HG02885 (cell line): ENCODE data around the gene RMND5A.
"Not testable (repeated sequence)": the region's sequence is repeated elsewhere in the genome, so short reads cannot be mapped to it uniquely, and the experiment has no call there.

Source experiments
- ATAC-seq: cut with Tn5 transposase; IDR thresholded peaks from one replicate; pipeline ENCODE4 v1.9.1; 2021; ENCODE audit warnings: mild to moderate bottlenecking; ENCODE audit not compliant: unreplicated experiment, poor library complexity

RMND5A gene

DNA sequence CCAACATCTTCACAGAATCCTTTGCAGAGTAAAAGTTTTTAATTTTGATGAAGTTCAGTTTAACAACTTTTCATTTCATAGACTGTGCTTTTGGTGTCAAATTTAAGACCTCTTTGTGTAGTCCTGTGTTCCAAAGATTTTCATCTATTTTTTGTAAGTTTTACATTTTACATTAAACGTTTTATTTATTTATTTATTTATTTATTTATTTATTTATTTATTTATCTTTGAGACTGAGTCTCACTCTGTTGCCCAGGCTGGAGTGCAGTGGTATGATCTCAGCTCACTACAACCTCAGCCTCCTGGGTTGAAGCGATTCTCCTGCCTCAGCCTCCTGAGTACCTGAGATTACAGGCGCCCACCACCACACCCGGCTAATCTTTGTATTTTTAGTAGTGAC, 12.0 kb upstream of the RMND5A start:
- ATAC-seq = not testable (repeated sequence)

DNA sequence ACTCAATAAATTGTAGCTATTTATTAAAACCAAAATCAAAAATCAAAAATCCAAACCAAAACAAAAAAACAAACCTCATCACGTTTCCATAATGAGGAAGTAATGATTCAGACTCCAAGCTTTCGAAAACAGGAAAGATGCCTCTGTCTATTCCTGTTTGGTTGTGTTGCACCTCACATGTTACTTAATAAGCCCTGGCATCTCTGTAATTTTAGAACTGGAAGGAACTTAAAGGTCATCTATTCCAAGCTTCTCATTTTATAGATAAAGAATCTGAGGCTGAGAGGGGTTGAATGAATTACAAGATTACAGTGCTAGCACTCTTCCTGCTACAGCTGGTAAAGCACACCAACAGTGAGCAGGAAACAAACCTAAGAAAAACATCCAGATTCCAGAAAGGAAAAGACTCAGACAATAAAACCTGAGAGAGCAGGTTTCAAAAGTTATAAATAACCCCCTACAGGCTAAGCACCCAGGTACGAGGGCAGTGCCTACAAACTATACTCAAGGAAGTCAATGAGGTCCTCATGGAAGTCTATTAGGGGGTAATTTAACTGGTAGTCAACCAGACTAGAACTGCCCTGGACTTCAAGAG, 5.4 kb upstream of the RMND5A start:
- not testable (repeated sequence) for ATAC-seq

DNA sequence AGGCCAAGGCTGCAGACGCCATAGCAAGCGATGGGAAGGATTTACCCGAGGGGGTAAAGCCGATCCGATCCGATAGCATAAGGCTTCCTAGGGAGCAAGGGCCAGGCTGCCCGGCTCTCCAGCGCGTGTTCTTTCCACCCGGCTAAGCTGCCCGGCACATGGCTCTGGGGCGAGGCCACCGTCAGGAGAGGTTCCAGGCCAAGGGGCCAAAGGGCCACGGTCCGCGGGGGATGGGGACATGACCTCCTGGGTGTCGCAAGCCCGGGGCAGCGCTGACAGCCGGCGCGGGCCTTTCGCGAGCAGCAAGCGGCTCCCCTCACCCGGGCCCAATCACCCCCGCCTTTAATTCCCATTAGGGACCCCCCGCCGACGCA, 841 bp upstream of the RMND5A start:
- ATAC-seq = not testable (repeated sequence)

DNA sequence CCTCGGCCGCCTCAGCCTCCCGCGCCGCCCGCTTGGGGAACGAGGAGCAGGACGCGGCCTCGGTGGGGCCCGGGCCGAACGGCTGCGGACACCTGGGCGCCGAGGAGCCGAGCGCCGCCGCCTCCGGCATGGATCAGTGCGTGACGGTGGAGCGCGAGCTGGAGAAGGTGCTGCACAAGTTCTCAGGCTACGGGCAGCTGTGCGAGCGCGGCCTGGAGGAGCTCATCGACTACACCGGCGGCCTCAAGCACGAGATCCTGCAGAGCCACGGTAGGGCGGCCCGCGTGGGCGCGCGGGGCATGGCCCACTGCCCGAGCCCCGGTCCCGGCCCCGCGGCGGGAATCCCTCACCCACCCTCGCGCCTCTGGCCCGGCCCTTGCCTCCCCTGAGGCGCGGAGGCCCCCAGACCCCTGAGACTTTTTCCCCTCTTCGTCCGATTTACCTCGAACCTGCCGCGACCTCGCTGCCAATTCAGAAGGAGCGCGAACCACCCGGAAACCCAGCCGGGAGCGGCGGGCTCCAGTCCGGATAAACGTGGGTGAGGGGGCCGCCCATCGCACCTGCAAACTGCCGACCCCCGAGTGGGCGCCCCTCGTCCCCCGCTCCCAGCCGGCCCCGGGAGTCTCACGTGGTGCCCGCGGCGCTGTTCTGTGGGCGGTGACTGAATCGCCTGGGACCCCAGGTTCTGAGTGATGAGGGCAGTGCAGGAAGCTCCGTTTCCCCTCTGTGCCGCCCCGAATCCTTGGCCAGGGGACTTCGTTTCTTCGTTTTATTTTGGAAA, 639 bp downstream of the RMND5A start:
- peak; percentile 26 for ATAC-seq

DNA sequence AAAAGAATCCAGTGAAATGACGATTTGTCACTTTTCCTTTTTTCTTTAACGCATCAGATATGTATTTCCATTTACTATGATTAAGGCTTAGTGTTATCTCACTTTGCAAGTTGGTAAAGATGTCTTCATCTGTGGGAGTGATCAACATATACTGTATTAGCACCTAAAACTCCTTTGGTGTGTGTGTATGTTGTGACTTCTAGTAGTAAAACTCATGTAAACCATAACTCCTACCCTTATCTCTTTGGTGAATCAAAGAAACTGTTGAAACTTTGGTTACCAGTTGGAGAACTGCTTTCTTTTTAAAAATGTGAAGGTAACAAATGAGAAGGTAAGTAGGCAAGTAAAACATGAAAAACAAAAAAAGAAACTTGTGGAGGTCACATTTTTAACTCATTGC, 5.6 kb downstream of the RMND5A start:
- ATAC-seq = not testable (repeated sequence)

DNA sequence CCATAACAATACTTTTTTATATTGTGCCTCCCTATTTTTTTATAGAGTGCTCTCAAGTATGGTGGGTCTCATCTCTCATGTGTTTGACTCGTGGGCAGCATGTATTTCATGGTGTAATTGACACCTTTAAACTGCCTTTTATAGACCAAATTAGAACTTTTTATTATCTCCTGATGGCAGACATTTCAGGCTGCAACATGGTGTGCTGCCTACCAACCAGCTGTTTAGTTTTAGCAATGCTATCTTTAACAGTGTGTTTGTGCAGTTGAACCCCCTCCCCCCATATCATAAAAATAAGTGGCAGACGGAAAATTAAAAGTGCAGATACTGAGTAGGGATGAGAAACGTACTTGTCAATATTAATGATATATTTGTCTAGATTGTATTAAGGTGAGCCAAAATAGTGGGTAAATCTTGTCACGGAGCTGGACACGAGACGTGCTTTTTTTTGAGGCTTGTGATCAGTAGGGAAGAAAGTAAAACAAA, 12.0 kb downstream of the RMND5A start:
- not testable (repeated sequence) for ATAC-seq

DNA sequence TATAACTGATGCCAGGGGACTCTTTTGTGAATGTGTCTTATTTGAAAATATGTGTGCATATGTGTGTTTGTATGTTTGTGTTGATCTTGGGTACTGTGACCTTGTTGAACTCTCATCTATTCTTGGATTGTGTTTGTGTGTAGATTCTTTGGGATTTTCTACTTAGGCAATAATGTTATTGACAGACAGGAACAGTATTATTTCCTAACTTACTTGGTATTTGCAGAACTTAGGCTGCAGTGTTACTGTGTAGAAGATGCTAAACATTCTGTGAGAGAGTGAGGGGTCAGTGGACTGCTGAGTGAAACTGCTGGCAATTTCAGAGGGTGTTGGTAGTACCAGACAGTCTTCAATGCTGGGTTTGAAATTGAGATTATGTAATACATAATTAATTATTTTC, 12.7 kb downstream of the RMND5A start:
- not testable (repeated sequence) for ATAC-seq

DNA sequence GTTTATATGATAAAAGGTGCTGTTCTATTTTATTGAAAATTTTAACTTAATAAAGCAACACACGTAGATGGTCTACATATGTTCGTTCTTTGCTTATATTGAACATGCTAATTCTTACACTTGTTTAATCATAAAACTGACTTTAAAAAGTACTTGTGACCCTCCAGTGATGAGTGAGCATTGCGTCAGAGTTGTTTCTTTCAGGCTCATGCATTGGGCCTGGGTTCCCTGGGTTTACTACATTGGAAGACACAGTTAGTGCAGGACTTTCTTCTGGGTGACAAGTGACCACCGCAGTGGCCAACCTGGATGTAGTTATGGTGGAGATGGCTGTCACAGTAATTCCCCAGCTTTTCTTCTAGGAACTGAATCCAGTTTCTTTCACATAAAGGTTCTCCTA, 13.4 kb downstream of the RMND5A start:
- not testable (repeated sequence) for ATAC-seq

DNA sequence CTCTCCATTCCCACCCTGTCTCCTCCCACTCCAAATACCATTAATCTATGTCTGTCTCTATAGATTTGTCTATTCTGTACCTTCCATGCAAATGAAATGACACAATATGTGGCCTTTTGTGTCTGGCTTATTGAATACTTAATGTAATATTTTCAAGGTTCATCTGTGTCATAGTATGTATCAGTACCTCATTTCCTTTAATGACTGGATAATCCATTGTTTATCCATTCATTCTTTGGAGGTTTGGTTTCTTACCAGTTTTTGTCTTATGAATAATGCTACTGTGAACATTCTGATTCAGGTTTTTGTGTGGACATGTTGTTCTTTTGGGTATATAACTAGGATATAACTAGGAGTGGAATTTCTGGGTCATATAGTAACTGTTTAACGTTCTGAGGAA, 14.8 kb downstream of the RMND5A start:
- ATAC-seq = not testable (repeated sequence)

DNA sequence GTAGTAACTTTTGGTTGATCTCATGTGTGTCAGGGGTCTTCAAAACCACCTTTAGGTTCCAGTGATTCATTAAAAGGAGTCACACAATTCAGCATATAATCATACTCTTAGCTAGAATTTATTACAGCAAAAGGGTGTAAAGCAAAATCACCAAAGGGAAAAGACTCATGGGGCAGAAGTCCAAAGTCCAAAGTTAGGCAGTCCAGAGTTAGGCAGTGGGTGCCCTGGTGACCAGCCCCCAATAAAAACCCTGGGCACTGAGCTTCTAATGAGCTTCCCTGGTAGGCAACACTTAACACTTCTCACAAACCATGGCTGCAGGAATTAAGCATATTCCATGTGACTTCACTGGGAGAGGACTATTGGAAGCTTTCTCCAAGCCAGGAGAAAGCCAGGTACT, 19.4 kb downstream of the RMND5A start:
- not testable (repeated sequence) for ATAC-seq

DNA sequence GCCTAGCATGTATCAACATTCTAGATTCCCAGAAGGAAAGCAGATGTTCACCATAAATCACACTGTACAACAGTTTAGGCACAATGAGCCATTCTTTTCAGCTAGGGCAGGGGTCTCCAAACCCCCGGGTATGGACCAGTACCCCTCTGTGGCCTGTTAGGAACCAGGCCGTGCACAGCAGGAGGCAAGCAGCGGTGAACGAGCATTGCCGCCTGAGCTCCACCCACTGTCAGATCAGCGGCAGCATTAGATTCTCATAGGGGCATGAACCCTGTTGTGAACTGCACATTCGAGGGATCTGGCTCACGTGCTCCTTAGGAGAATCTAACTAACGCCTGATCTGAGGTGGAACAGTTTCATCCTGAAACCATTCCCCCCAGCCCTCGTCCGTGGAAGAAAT, 19.8 kb downstream of the RMND5A start:
- not testable (repeated sequence) for ATAC-seq

DNA sequence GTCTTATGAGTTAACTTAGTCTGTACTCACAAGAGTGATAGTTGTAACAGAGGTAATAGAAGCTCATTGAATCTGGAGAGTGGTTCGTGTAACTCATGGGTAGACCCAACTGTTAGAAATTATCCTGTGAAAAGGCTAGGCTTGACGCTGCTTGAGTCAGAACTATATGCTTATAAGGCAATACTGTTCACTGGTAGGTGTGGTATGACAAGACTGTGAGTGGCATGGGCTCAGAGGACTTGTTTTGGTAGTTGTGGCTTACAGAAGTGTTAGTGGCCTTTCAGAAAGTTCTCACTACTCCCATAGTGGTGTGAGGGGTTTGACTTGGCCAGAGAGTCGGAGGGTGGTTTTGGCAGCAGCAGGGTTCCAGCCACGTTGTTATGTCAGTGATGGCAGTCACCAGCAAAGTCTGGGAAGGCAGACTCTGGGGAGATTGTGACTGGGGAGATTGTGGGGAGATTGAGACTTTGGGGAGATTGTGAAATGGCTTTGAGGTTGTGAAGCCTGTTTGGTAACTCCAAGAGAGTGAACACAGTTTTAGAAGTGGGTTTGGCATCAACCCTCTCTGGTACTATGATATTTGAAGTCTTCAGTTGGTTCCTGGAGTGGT, 21.9 kb downstream of the RMND5A start:
- not testable (repeated sequence) for ATAC-seq

DNA sequence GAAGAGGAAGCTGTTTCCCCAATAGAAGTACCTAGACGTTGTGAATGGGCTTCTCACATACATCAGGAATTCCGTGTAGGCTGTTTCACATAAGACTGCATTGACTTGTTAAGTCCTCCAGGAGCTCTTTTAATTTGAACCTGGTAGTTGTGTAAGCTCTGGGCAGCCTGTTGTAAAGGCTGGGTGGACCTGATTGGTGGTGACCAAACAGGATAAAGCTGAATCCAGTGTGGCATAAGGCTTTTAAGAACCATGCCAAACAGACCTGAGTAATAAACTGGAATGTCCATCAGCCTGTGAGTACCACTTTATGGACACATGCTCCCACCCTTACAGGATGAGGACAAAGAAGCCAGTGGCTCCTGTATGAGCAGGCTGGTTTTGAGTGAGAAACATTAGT, 24.1 kb downstream of the RMND5A start:
- ATAC-seq = no peak

DNA sequence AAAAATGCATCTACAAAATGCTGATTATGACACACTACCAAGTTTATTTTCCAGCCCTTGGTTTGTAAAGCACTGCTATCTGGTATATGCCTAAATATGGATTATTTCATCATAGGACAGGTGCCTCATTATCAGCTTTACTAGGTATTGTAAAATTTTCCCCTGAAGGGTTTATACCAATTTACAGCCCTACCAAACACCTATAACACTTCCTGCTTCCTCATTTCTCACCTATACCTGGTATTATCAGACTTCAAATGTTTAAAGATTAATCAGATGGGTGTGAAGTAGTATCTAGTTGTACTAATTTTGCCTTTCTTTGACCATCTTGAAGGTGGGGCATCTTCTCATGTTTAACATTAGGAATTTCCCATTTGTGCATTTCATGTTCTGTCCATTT, 26.8 kb downstream of the RMND5A start:
- ATAC-seq = no peak

DNA sequence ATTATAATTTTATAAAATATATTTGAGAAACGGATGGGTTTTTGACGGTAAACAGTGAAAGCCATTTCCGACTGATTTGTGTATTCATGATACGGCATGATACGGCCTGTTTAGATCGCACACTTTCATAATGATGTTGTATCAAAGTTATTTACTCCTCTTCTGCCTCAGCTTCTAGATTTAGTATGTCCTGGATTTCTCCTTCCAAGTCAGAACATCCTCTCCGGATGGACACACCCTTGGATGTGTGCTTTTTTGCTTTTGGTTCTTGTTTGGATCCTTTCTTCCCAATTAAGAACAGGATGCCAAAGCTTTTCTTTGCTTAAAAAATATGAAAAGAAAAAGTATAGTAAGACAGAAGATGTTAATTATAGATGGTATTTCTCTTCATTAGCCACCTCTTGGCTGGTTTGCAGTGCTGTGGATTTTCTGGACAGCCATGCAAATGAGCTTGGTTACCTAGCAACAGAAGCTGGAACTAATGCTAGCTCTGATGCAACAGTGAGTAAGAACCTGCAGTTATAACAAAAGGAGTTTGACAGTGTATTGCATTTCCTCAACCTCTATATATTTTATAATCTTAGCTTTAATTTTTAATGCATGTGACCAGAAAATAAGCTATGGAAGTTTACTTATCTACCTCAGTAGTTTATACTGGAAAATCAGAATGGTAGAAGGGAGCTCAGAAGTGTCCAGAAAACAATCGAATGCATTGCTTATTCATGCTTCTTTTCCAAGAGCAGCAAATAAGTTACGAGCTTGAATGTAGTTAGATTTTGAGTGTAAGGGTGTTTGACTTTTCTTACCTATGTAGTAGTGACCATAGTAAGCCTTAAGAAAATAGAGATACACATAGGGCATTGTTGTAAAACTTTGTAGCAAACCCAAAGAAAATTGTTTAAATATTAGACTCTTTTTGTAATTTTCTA, 27.9 kb downstream of the RMND5A start:
- ATAC-seq = peak; percentile 62

DNA sequence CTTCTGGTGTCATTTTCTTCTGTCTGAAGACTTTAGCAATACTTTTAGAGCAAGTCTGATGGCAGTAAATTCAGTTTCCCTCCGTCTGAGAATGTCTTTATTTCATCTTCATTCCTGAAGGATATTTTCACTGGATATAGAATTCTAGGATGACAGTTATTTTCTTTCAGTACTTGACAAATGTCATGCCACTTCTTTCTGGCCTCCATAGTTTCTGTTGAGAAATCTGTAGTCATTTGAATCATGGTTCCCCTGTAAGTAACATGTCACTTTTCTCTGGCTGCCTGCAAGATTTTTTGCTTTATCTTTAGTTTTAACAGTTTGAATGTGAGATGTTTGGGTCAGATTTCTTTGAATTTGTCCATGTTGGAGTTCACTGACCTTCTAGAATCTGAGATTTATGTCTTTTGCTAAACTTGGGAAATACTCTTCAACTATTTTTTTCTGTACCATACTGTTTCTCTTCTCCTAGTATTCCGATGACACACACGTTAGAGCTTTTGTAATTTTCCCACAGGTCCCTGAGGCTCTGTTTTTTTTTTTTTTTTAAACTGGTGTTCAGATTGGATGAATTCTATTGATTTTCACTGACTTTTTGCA, 30.2 kb downstream of the RMND5A start:
- no peak for ATAC-seq

DNA sequence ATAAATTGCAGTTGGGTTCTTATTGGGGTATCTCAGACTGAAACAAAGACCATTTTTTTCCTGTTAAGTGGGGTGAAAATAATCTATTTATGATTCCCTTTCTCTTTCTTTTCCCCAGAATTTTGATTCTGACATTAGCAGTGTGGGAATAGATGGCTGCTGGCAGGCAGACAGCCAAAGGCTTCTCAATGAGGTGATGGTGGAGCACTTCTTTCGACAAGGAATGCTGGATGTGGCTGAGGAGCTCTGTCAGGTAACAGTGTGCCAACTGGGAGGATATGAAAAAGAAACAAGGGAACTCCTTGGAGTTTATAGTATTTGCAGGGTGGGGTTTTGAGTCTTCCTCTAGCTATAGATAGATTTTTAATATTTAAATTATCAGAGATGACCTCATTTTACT, 31.7 kb downstream of the RMND5A start:
- no peak for ATAC-seq

DNA sequence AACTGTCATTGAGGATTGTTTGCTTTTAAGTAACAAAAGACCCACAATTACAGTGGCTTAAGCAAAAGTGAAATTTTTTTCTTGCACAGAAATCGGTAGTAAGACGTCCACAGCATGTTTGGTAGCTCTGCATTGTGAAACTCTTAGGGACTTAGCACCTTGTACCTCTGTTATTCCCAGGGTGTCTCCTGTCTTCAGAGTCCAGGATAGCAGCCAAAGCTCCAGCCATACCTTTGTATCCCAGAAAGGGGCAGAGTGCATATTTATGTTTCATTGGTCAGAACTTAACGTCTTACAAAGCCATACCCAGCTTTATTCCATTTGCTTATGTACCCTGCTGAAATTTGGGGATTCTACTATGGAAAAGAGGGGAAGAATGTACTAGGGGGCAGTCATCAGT, 32.8 kb downstream of the RMND5A start:
- ATAC-seq = no peak

DNA sequence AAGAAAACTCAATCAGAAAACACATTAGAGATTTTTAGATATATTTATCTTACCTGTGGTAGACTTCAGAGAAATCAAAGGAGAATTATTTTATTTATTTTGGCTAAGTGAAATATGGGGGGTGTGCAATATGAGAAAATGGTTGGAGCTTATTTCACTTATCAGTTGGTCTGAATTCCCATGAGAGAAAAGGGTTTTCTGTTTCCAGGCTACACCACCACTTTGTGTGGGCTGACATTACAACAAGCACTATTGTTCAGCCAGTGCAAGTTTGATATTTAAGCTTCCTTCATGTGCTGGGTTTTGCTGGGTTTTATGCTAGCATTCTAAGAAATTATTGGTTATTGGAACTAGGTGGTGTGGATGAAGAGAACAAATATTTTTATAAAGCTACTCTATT, 33.5 kb downstream of the RMND5A start:
- ATAC-seq = no peak

DNA sequence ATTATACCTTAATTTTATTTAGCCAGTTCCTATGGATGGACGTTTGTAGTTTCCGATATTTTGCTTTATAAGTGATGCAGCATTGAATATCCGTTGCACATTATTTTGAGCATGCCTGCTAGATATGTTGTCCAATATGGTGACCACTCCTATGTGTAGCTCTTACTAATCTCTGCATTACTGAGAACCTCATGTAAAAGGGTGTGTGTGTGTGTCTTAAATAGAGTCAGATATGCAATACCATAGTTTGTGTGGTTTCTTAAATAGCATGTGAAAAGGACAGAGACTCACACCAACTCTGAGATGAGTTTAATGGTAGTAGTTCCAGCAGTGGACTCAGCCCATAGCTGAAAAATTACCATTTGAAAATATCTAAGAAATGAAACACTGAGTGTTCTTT, 38.3 kb downstream of the RMND5A start:
- ATAC-seq = no peak
